Measurements from ENCODE around the gene CD36. TPM values are rescaled to one million over a fixed set of nuclear protein-coding genes. Genes with fewer than 3 reads are reported as not detected.

CD36 gene
- total RNA-seq, 1 experiment from 2014 or later, result 0.28 TPM

GRCh38 chr7:80642871-80643270 is 4.4 kb downstream of the CD36 start:
- Histone ChIP-seq H2BK15ac (ENCODE audit: low read depth, low read length) (no peak overlapping the region), H3K56ac (ENCODE audit: insufficient read length, low read depth, low read length) (no peak overlapping the region), H3K9me3 (ENCODE audit: control insufficient read depth, low read depth, low read length) (no peaks in the 10 kb centered on the region), H3K4me2 (ENCODE audit: insufficient read depth, insufficient read length, low read length) (no peak overlapping the region), H2BK12ac (ENCODE audit: insufficient read length, low read depth, low read length) (no peak overlapping the region), H2BK120ac (ENCODE audit: low read depth, low read length, poor library complexity, severe bottlenecking) (no peak overlapping the region), H3K9ac (ENCODE audit: extremely low read depth, insufficient read length, low read length) (no peak overlapping the region), H3T11ph (ENCODE audit: low read length) (no peak overlapping the region), H3K4me1 (ENCODE audit: insufficient read depth, low read length) (no peaks in the 10 kb centered on the region), H3K23me2 (ENCODE audit: insufficient read length, low read depth, low read length, poor library complexity, severe bottlenecking) (no peaks in the 10 kb centered on the region), H4K20me1 (ENCODE audit: control insufficient read depth, insufficient read depth, insufficient read length) (no peaks in the 10 kb centered on the region), H4K91ac (ENCODE audit: insufficient read length, low read depth, low read length) (no peak overlapping the region), H3K4ac (ENCODE audit: low read depth, low read length) (no peak overlapping the region), H3K79me1 (ENCODE audit: insufficient read depth, low read depth, low read length, poor library complexity, severe bottlenecking) (no peaks in the 10 kb centered on the region), H3K27ac (ENCODE audit: insufficient read length, low read depth, low read length) (no peak overlapping the region), H4K5ac (ENCODE audit: insufficient read length, low read depth, low read length) (no peak overlapping the region), H3K23ac (ENCODE audit: insufficient read length, low read depth, low read length) (no peak overlapping the region), H2AK5ac (ENCODE audit: insufficient read length, low read length) (no peak overlapping the region), H2BK20ac (ENCODE audit: low read depth, low read length, poor library complexity, severe bottlenecking) (no peak overlapping the region), H3K79me2 (ENCODE audit: insufficient read depth, low read length) (no peaks in the 10 kb centered on the region), H4K8ac (replicated peaks; ENCODE audit: insufficient read length, low read depth, low read length) (no peak overlapping the region), H2BK5ac (ENCODE audit: insufficient read length, low read length) (no peak overlapping the region), H3K14ac (ENCODE audit: insufficient read depth, low read length) (no peak overlapping the region), H3K27me3 (ENCODE audit: insufficient read depth, low read length) (no peaks in the 10 kb centered on the region), H2AFZ (ENCODE audit: low read length) (no peak overlapping the region), H3K18ac (ENCODE audit: insufficient read length, low read depth, low read length) (no peak overlapping the region)
- Mint-ChIP-seq H3K4me3 (no peak overlapping the region), H3K27me3 (ENCODE audit: low read depth) (no peaks in the 10 kb centered on the region), H3K36me3 (ENCODE audit: insufficient read depth in 1 of 3, low read depth in 3 of 3) (no peaks in the 10 kb centered on the region), H3K27ac (no peak overlapping the region), H3K9me3 (no peaks in the 10 kb centered on the region), H3K4me1 (0 out of 4 replicates have a peak, but pooled peaks cover 0 to 4% of the 10 kb centered on the region in 2 experiments)
- TF ChIP-seq, protein P1, sequence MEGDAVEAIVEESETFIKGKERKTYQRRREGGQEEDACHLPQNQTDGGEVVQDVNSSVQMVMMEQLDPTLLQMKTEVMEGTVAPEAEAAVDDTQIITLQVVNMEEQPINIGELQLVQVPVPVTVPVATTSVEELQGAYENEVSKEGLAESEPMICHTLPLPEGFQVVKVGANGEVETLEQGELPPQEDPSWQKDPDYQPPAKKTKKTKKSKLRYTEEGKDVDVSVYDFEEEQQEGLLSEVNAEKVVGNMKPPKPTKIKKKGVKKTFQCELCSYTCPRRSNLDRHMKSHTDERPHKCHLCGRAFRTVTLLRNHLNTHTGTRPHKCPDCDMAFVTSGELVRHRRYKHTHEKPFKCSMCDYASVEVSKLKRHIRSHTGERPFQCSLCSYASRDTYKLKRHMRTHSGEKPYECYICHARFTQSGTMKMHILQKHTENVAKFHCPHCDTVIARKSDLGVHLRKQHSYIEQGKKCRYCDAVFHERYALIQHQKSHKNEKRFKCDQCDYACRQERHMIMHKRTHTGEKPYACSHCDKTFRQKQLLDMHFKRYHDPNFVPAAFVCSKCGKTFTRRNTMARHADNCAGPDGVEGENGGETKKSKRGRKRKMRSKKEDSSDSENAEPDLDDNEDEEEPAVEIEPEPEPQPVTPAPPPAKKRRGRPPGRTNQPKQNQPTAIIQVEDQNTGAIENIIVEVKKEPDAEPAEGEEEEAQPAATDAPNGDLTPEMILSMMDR (conservative IDR thresholded peaks at IDR 0.05), result no peak
- WGBS (ENCODE audit: extremely low coverage, insufficient read length, low lambda C conversion rate), result no CpG with 5 or more reads among the region's 1 CpG
- DNase-seq, result no peak

Measured in H9 (cell line).